AG04450 (cell line): ENCODE data around the gene ROCK2. TPM values are rescaled to one million over a fixed set of nuclear protein-coding genes. Genes with fewer than 3 reads are reported as not detected.

ENCODE experiments used
- CTCF ChIA-PET: fragments of 300-600, 350-600 bp; formaldehyde crosslinking; extraction: SDS; loops from one replicate; lab custom pipeline; 2022; ENCODE audit warnings: antibody characterized with exemption, inconsistent platforms; lab: Charles Lee
- POLR2A ChIA-PET: fragments of 350-600 bp; formaldehyde crosslinking; extraction: SDS; loops from one replicate; lab custom pipeline; 2021; ENCODE audit warnings: antibody characterized with exemption, inconsistent platforms; lab: Yijun Ruan, JAX
- DNase-seq: peaks from one replicate; pipeline ENCODE4 v3.0.0-alpha.2; 2011; ENCODE audit warnings: low read depth, low spot score
- H3K27ac ChIP-seq: one replicate; pipeline ENCODE4 v1.5.1; 2012; ENCODE audit warnings: low read depth, low read length, control low read depth
- H3K27me3 ChIP-seq: one replicate; pipeline ENCODE4 v1.6.0; 2012; ENCODE audit warnings: low read length; ENCODE audit not compliant: control insufficient read depth, insufficient read depth
- H3K4me3 ChIP-seq: 2 replicates; pipeline ENCODE4 v1.5.1; 2011; ENCODE audit warnings: mild to moderate bottlenecking, low read depth, low read length, control low read depth
- H3K9me3 ChIP-seq: 2 replicates; pipeline ENCODE4 v1.5.1; 2012; ENCODE audit warnings: low read length; ENCODE audit not compliant: control insufficient read depth, insufficient read depth
- CTCF ChIP-seq: IDR thresholded peaks from 2 replicates; pipeline ENCODE4 v1.5.1; 2011; ENCODE audit warnings: low read depth, low read length, control low read depth, inconsistent platforms
- polyA plus RNA-seq: library from polyadenylated mRNA; depleted of rRNA; stranded (reverse); fragments of >200 nt; gene quantifications from 2 replicates; pipeline ENCODE4 v1.2.3, GENCODE V29; 2011

The ROCK2 gene
- polyA plus RNA-seq, 1 experiment = 28.2 TPM

- Histone ChIP-seq H3K9me3 (no peaks in the 10 kb centered on the region; the same call in 1 of the 2 replicates), H3K27ac (no peak overlapping the region), H3K27me3 (no peaks in the 10 kb centered on the region), H3K4me3 (no peak overlapping the region)
- CTCF ChIA-PET = interaction anchor here (1.0 kb wide), 1 partner anchor 99 kb away, joined by 4 read pairs; no protein-coding TSS in a partner anchor
- TF ChIP-seq CTCF = no peak
- no peak for DNase-seq
- POLR2A ChIA-PET = no interaction called here
Observed at GRCh38 chr2:11312770-11313471, 31.5 kb downstream of the ROCK2 start.

GRCh38 chr2:11311543-11311942, 32.9 kb downstream of the ROCK2 start:
- DNase-seq = no peak
- no peak for TF ChIP-seq CTCF
- ChIA-PET CTCF (interaction anchor here (0.6 kb wide), 1 partner anchor 112 kb away, joined by 3 read pairs; no protein-coding TSS in a partner anchor), POLR2A (no interaction called here)
- Histone ChIP-seq H3K27me3 (no peaks in the 10 kb centered on the region), H3K27ac (no peak overlapping the region), H3K4me3 (no peak overlapping the region), H3K9me3 (no peaks in the 10 kb centered on the region; the same call in 1 of the 2 replicates)

GRCh38 chr2:11310212-11310611, 34.2 kb downstream of the ROCK2 start:
- TF ChIP-seq CTCF = no peak
- ChIA-PET CTCF (interaction anchor here (0.7 to 1.1 kb wide), 2 partner anchors 178 to 272 kb away, joined by 3 to 4 read pairs; no protein-coding TSS in a partner anchor), POLR2A (no interaction called here)
- DNase-seq = no peak
- Histone ChIP-seq H3K9me3 (no peaks in the 10 kb centered on the region; the same call in 1 of the 2 replicates), H3K27me3 (no peaks in the 10 kb centered on the region), H3K4me3 (no peak overlapping the region), H3K27ac (no peak overlapping the region)

GRCh38 chr2:11309706-11310105, 34.7 kb downstream of the ROCK2 start:
- Histone ChIP-seq H3K27ac (no peak overlapping the region), H3K4me3 (no peak overlapping the region), H3K27me3 (no peaks in the 10 kb centered on the region), H3K9me3 (no peaks in the 10 kb centered on the region; the same call in 1 of the 2 replicates)
- ChIA-PET CTCF (interaction anchor here (1.1 to 1.2 kb wide), 2 partner anchors 102 to 177 kb away, joined by 3 read pairs; no protein-coding TSS in a partner anchor), POLR2A (no interaction called here)
- TF ChIP-seq CTCF = no peak
- no peak for DNase-seq

DNA sequence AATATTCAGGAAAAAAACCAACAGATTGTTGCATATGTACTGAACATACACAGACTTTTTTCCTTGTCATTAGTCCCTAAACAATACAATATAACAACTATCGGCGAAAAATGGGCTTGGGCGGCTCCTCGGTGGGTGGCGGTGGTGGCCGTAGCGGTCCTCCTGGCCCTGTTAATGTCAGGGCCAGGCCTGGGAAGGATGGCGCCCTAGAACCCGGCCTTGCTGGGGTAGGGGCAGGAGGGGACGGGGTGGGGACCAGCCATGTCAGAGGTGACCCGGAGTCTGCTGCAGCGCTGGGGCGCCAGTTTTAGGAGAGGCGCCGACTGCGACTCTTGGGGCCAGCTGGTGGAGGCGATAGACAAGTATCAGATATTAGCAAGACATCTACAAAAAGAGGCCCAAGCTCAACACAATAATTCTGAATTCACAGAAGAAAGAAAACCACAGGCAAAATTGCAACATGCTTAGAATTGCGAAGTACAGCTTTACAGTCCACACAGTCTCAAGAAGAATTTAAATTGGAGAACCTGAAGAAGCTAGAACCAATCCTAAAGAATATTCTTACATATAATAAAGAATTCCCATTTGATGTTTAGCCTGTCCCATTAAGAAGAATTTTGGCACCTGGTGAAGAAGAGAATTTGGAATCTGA, 36.5 kb downstream of the ROCK2 start:
- no peak overlapping the region for H3K27ac ChIP-seq
- ChIA-PET CTCF (no interaction called here), POLR2A (no interaction called here)
- TF ChIP-seq CTCF = no peak
- no peak overlapping the region for H3K4me3 ChIP-seq
- no peaks in the 10 kb centered on the region for H3K27me3 ChIP-seq
- H3K9me3 ChIP-seq = no peaks in the 10 kb centered on the region; the same call in 1 of the 2 replicates
- DNase-seq = no peak
